H9 (cell line): Measurements from ENCODE around the gene CACHD1. TPM values are rescaled to one million over a fixed set of nuclear protein-coding genes. Genes with fewer than 3 reads are reported as not detected.

Source experiments
- DNase-seq: peaks from one replicate; pipeline ENCODE4 v3.0.0-alpha.2; 2017
- H2AFZ ChIP-seq: one replicate; pipeline ENCODE4 v1.6.1; 2013; ENCODE audit warnings: mild to moderate bottlenecking, low read length, control low read depth, moderate library complexity
- H2AK5ac ChIP-seq: 2 replicates; pipeline ENCODE4 v1.6.1; 2013; ENCODE audit warnings: low read length, control low read depth, mixed read lengths; ENCODE audit not compliant: insufficient read length
- H2BK120ac ChIP-seq: one replicate; pipeline ENCODE4 v1.6.1; 2013; ENCODE audit warnings: low read depth, mild to moderate bottlenecking, low read length, control low read depth, inconsistent platforms; ENCODE audit not compliant: poor library complexity, severe bottlenecking
- H2BK12ac ChIP-seq: 2 replicates; pipeline ENCODE4 v1.6.1; 2013; ENCODE audit warnings: low read length, control low read depth, mixed read lengths, low read depth; ENCODE audit not compliant: insufficient read length
- H2BK15ac ChIP-seq: 2 replicates; pipeline ENCODE4 v1.6.1; 2013; ENCODE audit warnings: low read depth, low read length, control low read depth
- H2BK20ac ChIP-seq: one replicate; pipeline ENCODE4 v1.6.1; 2013; ENCODE audit warnings: low read depth, mild to moderate bottlenecking, low read length, control low read depth, inconsistent platforms; ENCODE audit not compliant: poor library complexity, severe bottlenecking
- H2BK5ac ChIP-seq: 2 replicates; pipeline ENCODE4 v1.6.1; 2013; ENCODE audit warnings: low read length, control low read depth, mixed read lengths; ENCODE audit not compliant: insufficient read length
- H3K14ac ChIP-seq: 2 replicates; pipeline ENCODE4 v1.6.1; 2013; ENCODE audit warnings: low read length, control low read depth; ENCODE audit not compliant: insufficient read depth
- H3K18ac ChIP-seq: 2 replicates; pipeline ENCODE4 v1.6.1; 2013; ENCODE audit warnings: low read depth, mild to moderate bottlenecking, mixed read lengths, low read length, control low read depth; ENCODE audit not compliant: insufficient read length
- H3K23ac ChIP-seq: 2 replicates; pipeline ENCODE4 v1.6.1; 2013; ENCODE audit warnings: low read length, control low read depth, mixed read lengths, low read depth; ENCODE audit not compliant: insufficient read length
- H3K23me2 ChIP-seq: 2 replicates; pipeline ENCODE4 v1.6.1; 2013; ENCODE audit warnings: low read depth, mild to moderate bottlenecking, mixed read lengths, low read length, control low read depth; ENCODE audit not compliant: insufficient read length, poor library complexity, severe bottlenecking
- H3K27ac ChIP-seq: 2 replicates; pipeline ENCODE4 v1.5.1; 2013; ENCODE audit warnings: low read length, control low read depth, mixed read lengths, low read depth; ENCODE audit not compliant: insufficient read length
- H3K27me3 ChIP-seq: 2 replicates; pipeline ENCODE4 v1.6.1; 2013; ENCODE audit warnings: low read length, control low read depth, inconsistent platforms; ENCODE audit not compliant: insufficient read depth
- H3K4ac ChIP-seq: 2 replicates; pipeline ENCODE4 v1.6.1; 2013; ENCODE audit warnings: low read depth, mild to moderate bottlenecking, control low read depth, inconsistent platforms, low read length, moderate library complexity
- H3K4me1 ChIP-seq: 2 replicates; pipeline ENCODE4 v1.6.1; 2013; ENCODE audit warnings: low read length, control low read depth, inconsistent platforms; ENCODE audit not compliant: insufficient read depth
- H3K4me2 ChIP-seq: 2 replicates; pipeline ENCODE4 v1.6.1; 2013; ENCODE audit warnings: low read length, control low read depth, mixed read lengths; ENCODE audit not compliant: insufficient read length, insufficient read depth
- H3K56ac ChIP-seq: 2 replicates; pipeline ENCODE4 v1.6.1; 2013; ENCODE audit warnings: low read depth, mild to moderate bottlenecking, mixed read lengths, low read length, control low read depth; ENCODE audit not compliant: insufficient read length
- H3K79me1 ChIP-seq: 2 replicates; pipeline ENCODE4 v1.6.1; 2013; ENCODE audit warnings: low read depth, mild to moderate bottlenecking, moderate library complexity, low read length, control low read depth, inconsistent platforms; ENCODE audit not compliant: insufficient read depth, poor library complexity, severe bottlenecking
- H3K79me2 ChIP-seq: 2 replicates; pipeline ENCODE4 v1.6.1; 2013; ENCODE audit warnings: low read length, control low read depth, inconsistent platforms; ENCODE audit not compliant: insufficient read depth
- H3K9ac ChIP-seq: 2 replicates; pipeline ENCODE4 v1.6.1; 2013; ENCODE audit warnings: low read length, control low read depth, mixed read lengths; ENCODE audit not compliant: insufficient read length; ENCODE audit errors: extremely low read depth
- H3K9me3 ChIP-seq: one replicate; pipeline ENCODE4 v1.6.1; 2013; ENCODE audit warnings: low read depth, low read length, inconsistent platforms; ENCODE audit not compliant: control insufficient read depth
- H3T11ph ChIP-seq: one replicate; pipeline ENCODE4 v1.6.1; 2013; ENCODE audit warnings: mild to moderate bottlenecking, low read length, control low read depth, inconsistent platforms
- H4K20me1 ChIP-seq: one replicate; pipeline ENCODE4 v1.6.1; 2013; ENCODE audit not compliant: control insufficient read depth, insufficient read length, insufficient read depth
- H4K5ac ChIP-seq: 2 replicates; pipeline ENCODE4 v1.6.1; 2013; ENCODE audit warnings: low read depth, mild to moderate bottlenecking, mixed read lengths, low read length, control low read depth; ENCODE audit not compliant: insufficient read length
- H4K8ac ChIP-seq: replicated peaks from 2 replicates; pipeline ENCODE4 v1.6.1; 2013; ENCODE audit warnings: low read length, control low read depth, mixed read lengths, low read depth; ENCODE audit not compliant: insufficient read length
- H4K91ac ChIP-seq: 2 replicates; pipeline ENCODE4 v1.6.1; 2013; ENCODE audit warnings: low read depth, mild to moderate bottlenecking, moderate library complexity, mixed read lengths, low read length, control low read depth; ENCODE audit not compliant: insufficient read length
- H3K27ac Mint-ChIP-seq, 3 experiments: 2 replicates in 2 of 3; 3 replicates in 1 of 3; pipeline ENCODE4 v1.8.0; 2020 to 2021; ENCODE audit warnings: mixed read lengths in 3 of 3, mild to moderate bottlenecking in 1 of 3, moderate library complexity in 1 of 3
- H3K27me3 Mint-ChIP-seq: 2 replicates; pipeline ENCODE4 v1.8.0; 2021; ENCODE audit warnings: low read depth, mild to moderate bottlenecking, moderate library complexity, mixed read lengths
- H3K36me3 Mint-ChIP-seq, 3 experiments: 2 replicates in 2 of 3; 3 replicates in 1 of 3; pipeline ENCODE4 v1.8.0; 2020 to 2021; ENCODE audit warnings: low read depth in 3 of 3, mixed read lengths in 3 of 3; ENCODE audit not compliant: insufficient read depth in 1 of 3
- H3K4me1 Mint-ChIP-seq, 2 experiments: 2 replicates each; pipeline ENCODE4 v1.8.0; 2020; ENCODE audit warnings: mixed read lengths in 2 of 2
- H3K4me3 Mint-ChIP-seq, 2 experiments: 2 replicates in 1 of 2; 3 replicates in 1 of 2; pipeline ENCODE4 v1.8.0; 2020 to 2021; ENCODE audit warnings: mild to moderate bottlenecking in 2 of 2, mixed read lengths in 2 of 2, moderate library complexity in 1 of 2
- H3K9me3 Mint-ChIP-seq, 2 experiments: 2 replicates in 1 of 2; 3 replicates in 1 of 2; pipeline ENCODE4 v1.8.0; 2020; ENCODE audit warnings: mild to moderate bottlenecking in 2 of 2, mixed read lengths in 2 of 2, moderate library complexity in 1 of 2
- WGBS: extraction: QIAGEN DNeasy Blood & Tissue Kit; methylation state at CpG from one replicate; pipeline ENCODE4 v1.1.7; 2013; ENCODE audit warnings: missing lambda C conversion rate, low lambda C conversion rate, mixed read lengths; ENCODE audit not compliant: insufficient read length; ENCODE audit errors: extremely low coverage; 5-methylcytosine and 5-hydroxymethylcytosine counted together
- total RNA-seq: library from RNA; stranded (reverse); gene quantifications from 2 replicates; pipeline ENCODE4 v1.2.1, GENCODE V29; 2021
- TF ChIP-seq, protein P1 (sequence below): fragments of 200-600 bp; sonication (generic); conservative IDR thresholded peaks from 3 replicates; pipeline ENCODE4 v1.8.0; 2021; ENCODE audit warnings: antibody characterized with exemption, mild to moderate bottlenecking

CACHD1 gene
- total RNA-seq, 1 experiment from 2014 or later = 94.2 TPM

DNA sequence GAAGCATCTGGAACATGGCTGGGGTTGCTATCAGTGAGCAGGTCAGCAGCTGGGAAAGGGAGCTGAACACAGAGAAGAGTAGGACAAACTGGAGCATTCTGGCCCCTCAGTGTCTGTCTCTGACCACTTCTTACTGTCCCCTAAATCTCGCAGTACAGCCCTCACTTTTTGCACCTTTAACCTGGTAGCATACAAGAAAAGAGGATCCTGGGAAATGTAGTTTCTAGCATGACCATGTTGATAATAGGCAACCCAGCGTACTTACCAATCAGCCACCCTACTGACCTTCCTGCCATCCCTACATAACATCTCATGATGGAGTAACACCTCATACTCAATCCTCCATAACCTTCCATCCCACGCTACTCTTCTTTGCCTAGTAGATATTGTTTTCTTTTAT is 175.8 kb downstream of the CACHD1 start:
- Mint-ChIP-seq H3K4me3 (no peak overlapping the region), H3K27ac (no peak overlapping the region), H3K36me3 (peaks cover 37 to 81% (median 78%) of the 10 kb centered on the region in 3 experiments), H3K4me1 (peaks cover 28 to 31% of the 10 kb centered on the region in 2 experiments), H3K9me3 (no peaks in the 10 kb centered on the region), H3K27me3 (no peaks in the 10 kb centered on the region)
- Histone ChIP-seq H3K14ac (no peak overlapping the region), H3K4ac (no peak overlapping the region), H4K5ac (no peak overlapping the region), H3K79me1 (no peaks in the 10 kb centered on the region), H3K9me3 (no peaks in the 10 kb centered on the region), H3K27me3 (no peaks in the 10 kb centered on the region), H3K56ac (no peak overlapping the region), H4K91ac (no peak overlapping the region), H3K9ac (no peak overlapping the region), H3K27ac (no peak overlapping the region), H2BK20ac (no peak overlapping the region), H2AFZ (no peak overlapping the region), H3K18ac (no peak overlapping the region), H2AK5ac (no peak overlapping the region), H2BK15ac (no peak overlapping the region), H3K23ac (no peak overlapping the region), H3K23me2 (no peaks in the 10 kb centered on the region), H2BK5ac (no peak overlapping the region), H3T11ph (no peak overlapping the region), H4K20me1 (no peaks in the 10 kb centered on the region), H3K4me2 (no peak overlapping the region), H2BK12ac (no peak overlapping the region), H2BK120ac (no peak overlapping the region), H4K8ac (no peak overlapping the region), H3K79me2 (no peaks in the 10 kb centered on the region), H3K4me1 (peaks cover 7% of the 10 kb centered on the region; the same call in 1 of the 2 replicates)
- 100% methylated on average over 1 of the region's 3 CpGs for WGBS
- TF ChIP-seq, protein P1, sequence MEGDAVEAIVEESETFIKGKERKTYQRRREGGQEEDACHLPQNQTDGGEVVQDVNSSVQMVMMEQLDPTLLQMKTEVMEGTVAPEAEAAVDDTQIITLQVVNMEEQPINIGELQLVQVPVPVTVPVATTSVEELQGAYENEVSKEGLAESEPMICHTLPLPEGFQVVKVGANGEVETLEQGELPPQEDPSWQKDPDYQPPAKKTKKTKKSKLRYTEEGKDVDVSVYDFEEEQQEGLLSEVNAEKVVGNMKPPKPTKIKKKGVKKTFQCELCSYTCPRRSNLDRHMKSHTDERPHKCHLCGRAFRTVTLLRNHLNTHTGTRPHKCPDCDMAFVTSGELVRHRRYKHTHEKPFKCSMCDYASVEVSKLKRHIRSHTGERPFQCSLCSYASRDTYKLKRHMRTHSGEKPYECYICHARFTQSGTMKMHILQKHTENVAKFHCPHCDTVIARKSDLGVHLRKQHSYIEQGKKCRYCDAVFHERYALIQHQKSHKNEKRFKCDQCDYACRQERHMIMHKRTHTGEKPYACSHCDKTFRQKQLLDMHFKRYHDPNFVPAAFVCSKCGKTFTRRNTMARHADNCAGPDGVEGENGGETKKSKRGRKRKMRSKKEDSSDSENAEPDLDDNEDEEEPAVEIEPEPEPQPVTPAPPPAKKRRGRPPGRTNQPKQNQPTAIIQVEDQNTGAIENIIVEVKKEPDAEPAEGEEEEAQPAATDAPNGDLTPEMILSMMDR = no peak
- DNase-seq = no peak
